ENCODE measurements around the gene CFAP46. TPM values are rescaled to one million over a fixed set of nuclear protein-coding genes. Genes with fewer than 3 reads are reported as not detected.

Gene CFAP46
- total RNA-seq, 1 experiment from 2014 or later, result 1.6 TPM

DNA sequence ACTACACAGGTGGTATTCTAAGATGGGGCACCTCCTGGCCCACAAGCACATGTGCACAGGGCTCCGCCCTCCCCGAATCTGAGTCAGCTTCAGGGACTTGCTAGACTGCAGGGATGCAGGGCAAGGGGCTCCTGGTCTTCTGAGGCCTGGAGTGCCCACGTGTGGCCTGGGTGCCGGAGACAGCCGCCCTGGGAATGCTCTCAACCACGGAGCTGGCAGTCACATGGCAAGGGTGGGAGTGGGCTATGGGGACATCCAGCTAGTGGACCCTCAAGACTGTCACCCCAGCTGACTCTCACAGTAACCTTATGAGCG lies 42.7 kb downstream of the CFAP46 start:
- Histone ChIP-seq H3K36me3 (ENCODE audit: control insufficient read depth, insufficient read depth, low read length) (no peaks in the 10 kb centered on the region), H3K4me3 (ENCODE audit: low read depth in 2 of 2, low read length in 2 of 2) (no peak overlapping the region), H3K27ac (ENCODE audit: low read length) (no peak overlapping the region), H3K9me3 (ENCODE audit: control insufficient read depth, insufficient read depth, low read depth, low read length) (no peaks in the 10 kb centered on the region; the same call in 1 of the 2 replicates), H3K4me1 (ENCODE audit: control insufficient read depth, insufficient read depth, low read length) (peaks cover 6% of the 10 kb centered on the region), H3K27me3 (ENCODE audit: control insufficient read depth, insufficient read depth, low read length) (peaks cover 15% of the 10 kb centered on the region)
- CTCF ChIA-PET, result no interaction called here
- in situ Hi-C loops (cut with HindIII; ENCODE audit: low pct_unique_long_range_greater_than_20kb, low sequenced_read_pairs) (no loop called here), intact Hi-C loops (cut with micrococcal nuclease; ENCODE audit: unreplicated experiment) (no loop called here)
- no peak for ATAC-seq
- DNase-seq (ENCODE audit: low read depth, low spot score), result no peak
- TF ChIP-seq TCF7L2 (IDR thresholded peaks at IDR 0.05; ENCODE audit: low read depth, low read length) (no peak), SIN3A (IDR thresholded peaks at IDR 0.05; ENCODE audit: borderline replicate concordance, insufficient read depth, low read depth, low read length) (no peak), POLR2AphosphoS5 (IDR thresholded peaks at IDR 0.05; ENCODE audit: low read depth, low read length) (no peak)
- TF ChIP-seq, protein P1, sequence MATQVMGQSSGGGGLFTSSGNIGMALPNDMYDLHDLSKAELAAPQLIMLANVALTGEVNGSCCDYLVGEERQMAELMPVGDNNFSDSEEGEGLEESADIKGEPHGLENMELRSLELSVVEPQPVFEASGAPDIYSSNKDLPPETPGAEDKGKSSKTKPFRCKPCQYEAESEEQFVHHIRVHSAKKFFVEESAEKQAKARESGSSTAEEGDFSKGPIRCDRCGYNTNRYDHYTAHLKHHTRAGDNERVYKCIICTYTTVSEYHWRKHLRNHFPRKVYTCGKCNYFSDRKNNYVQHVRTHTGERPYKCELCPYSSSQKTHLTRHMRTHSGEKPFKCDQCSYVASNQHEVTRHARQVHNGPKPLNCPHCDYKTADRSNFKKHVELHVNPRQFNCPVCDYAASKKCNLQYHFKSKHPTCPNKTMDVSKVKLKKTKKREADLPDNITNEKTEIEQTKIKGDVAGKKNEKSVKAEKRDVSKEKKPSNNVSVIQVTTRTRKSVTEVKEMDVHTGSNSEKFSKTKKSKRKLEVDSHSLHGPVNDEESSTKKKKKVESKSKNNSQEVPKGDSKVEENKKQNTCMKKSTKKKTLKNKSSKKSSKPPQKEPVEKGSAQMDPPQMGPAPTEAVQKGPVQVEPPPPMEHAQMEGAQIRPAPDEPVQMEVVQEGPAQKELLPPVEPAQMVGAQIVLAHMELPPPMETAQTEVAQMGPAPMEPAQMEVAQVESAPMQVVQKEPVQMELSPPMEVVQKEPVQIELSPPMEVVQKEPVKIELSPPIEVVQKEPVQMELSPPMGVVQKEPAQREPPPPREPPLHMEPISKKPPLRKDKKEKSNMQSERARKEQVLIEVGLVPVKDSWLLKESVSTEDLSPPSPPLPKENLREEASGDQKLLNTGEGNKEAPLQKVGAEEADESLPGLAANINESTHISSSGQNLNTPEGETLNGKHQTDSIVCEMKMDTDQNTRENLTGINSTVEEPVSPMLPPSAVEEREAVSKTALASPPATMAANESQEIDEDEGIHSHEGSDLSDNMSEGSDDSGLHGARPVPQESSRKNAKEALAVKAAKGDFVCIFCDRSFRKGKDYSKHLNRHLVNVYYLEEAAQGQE (IDR thresholded peaks at IDR 0.05; ENCODE audit: insufficient read depth in 1 of 2, low read depth in 2 of 2, low read length in 1 of 2), result no peak
- TF ChIP-seq, protein P2, sequence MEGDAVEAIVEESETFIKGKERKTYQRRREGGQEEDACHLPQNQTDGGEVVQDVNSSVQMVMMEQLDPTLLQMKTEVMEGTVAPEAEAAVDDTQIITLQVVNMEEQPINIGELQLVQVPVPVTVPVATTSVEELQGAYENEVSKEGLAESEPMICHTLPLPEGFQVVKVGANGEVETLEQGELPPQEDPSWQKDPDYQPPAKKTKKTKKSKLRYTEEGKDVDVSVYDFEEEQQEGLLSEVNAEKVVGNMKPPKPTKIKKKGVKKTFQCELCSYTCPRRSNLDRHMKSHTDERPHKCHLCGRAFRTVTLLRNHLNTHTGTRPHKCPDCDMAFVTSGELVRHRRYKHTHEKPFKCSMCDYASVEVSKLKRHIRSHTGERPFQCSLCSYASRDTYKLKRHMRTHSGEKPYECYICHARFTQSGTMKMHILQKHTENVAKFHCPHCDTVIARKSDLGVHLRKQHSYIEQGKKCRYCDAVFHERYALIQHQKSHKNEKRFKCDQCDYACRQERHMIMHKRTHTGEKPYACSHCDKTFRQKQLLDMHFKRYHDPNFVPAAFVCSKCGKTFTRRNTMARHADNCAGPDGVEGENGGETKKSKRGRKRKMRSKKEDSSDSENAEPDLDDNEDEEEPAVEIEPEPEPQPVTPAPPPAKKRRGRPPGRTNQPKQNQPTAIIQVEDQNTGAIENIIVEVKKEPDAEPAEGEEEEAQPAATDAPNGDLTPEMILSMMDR (IDR thresholded peaks at IDR 0.05), result no peak
- POLR2A ChIA-PET, result no interaction called here
- no TSS peak for BruUV-seq (replicated peaks)

DNA sequence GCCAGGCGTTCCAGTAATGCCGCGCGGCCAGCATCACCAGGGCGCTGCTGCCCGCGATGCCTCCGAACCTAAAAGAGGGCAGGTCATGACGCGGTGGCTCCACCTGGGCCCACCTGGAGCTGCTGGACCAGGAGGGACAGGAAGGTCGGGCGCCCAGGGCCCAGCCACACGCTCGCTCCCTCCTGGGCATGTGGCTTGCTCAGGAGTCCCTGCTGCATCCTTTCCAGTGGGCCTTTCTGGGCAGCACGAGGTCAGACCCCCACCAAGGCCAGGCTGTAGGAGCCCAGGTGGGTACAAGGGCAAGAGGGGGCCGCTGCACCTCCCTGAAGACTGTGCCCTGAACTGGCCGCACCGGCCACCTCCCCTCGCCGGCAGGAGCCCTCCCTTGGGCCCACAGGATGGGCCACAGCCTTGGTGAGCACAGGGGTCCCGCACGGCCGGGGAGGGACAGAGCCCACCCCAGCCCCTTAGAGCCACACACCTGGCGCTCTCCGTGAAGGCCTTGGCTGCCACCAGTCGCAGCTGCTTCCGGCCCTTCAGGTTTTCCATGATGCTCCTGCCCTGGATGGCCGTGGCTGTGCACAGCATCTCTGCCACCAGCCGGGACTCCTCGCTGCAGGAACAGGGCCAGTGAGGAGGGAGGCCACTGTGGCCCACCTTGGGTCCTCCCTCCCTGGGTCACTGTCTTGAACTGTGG lies 43.2 kb downstream of the CFAP46 start:
- in situ Hi-C loops (cut with HindIII; ENCODE audit: low pct_unique_long_range_greater_than_20kb, low sequenced_read_pairs) (no loop called here), intact Hi-C loops (cut with micrococcal nuclease; ENCODE audit: unreplicated experiment) (no loop called here)
- Histone ChIP-seq H3K4me1 (ENCODE audit: control insufficient read depth, insufficient read depth, low read length) (peaks cover 4% of the 10 kb centered on the region), H3K4me3 (ENCODE audit: low read depth in 2 of 2, low read length in 2 of 2) (no peak overlapping the region), H3K27me3 (ENCODE audit: control insufficient read depth, insufficient read depth, low read length) (peaks cover 20% of the 10 kb centered on the region), H3K27ac (ENCODE audit: low read length) (no peak overlapping the region), H3K9me3 (ENCODE audit: control insufficient read depth, insufficient read depth, low read depth, low read length) (no peaks in the 10 kb centered on the region; the same call in 1 of the 2 replicates), H3K36me3 (ENCODE audit: control insufficient read depth, insufficient read depth, low read length) (no peaks in the 10 kb centered on the region)
- no peak for ATAC-seq
- no peak for DNase-seq (ENCODE audit: low read depth, low spot score)
- no TSS peak for BruUV-seq (replicated peaks)
- TF ChIP-seq SIN3A (IDR thresholded peaks at IDR 0.05; ENCODE audit: borderline replicate concordance, insufficient read depth, low read depth, low read length) (no peak), TCF7L2 (IDR thresholded peaks at IDR 0.05; ENCODE audit: low read depth, low read length) (no peak), POLR2AphosphoS5 (IDR thresholded peaks at IDR 0.05; ENCODE audit: low read depth, low read length) (no peak)
- TF ChIP-seq, protein P2 (IDR thresholded peaks at IDR 0.05), result no peak
- TF ChIP-seq, protein P1 (IDR thresholded peaks at IDR 0.05; ENCODE audit: insufficient read depth in 1 of 2, low read depth in 2 of 2, low read length in 1 of 2), result no peak
- CTCF ChIA-PET, result no interaction called here
- POLR2A ChIA-PET, result no interaction called here

Measured in Panc1 (cell line).